ENCODE data around the gene HNRNPLL.

- no peak for TF ChIP-seq EZH2phosphoT487 (IDR thresholded peaks at IDR 0.05; ENCODE audit: borderline replicate concordance, low read depth, low read length)
- TF ChIP-seq, protein P1, sequence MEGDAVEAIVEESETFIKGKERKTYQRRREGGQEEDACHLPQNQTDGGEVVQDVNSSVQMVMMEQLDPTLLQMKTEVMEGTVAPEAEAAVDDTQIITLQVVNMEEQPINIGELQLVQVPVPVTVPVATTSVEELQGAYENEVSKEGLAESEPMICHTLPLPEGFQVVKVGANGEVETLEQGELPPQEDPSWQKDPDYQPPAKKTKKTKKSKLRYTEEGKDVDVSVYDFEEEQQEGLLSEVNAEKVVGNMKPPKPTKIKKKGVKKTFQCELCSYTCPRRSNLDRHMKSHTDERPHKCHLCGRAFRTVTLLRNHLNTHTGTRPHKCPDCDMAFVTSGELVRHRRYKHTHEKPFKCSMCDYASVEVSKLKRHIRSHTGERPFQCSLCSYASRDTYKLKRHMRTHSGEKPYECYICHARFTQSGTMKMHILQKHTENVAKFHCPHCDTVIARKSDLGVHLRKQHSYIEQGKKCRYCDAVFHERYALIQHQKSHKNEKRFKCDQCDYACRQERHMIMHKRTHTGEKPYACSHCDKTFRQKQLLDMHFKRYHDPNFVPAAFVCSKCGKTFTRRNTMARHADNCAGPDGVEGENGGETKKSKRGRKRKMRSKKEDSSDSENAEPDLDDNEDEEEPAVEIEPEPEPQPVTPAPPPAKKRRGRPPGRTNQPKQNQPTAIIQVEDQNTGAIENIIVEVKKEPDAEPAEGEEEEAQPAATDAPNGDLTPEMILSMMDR (conservative IDR thresholded peaks at IDR 0.05; ENCODE audit: low read length), result no peak
Measured at GRCh38 chr2:38602732-38603401, at the start of gene HNRNPLL.
